H1 (cell line): ENCODE results near the gene RRBP1. TPM values are rescaled to one million over a fixed set of nuclear protein-coding genes. Genes with fewer than 3 reads are reported as not detected.

ENCODE experiments used
- CTCF ChIA-PET: fragments of 300-600 bp; sonication (Branson Sonifier 250); formaldehyde crosslinking; loops from one replicate; lab custom pipeline; 2021; ENCODE audit not compliant: partially characterized antibody; lab: Charles Lee
- POLR2A ChIA-PET: fragments of 300-600 bp; sonication (Branson Sonifier 250); formaldehyde crosslinking; loops from one replicate; lab custom pipeline; 2021; ENCODE audit warnings: inconsistent platforms; ENCODE audit not compliant: partially characterized antibody; lab: Charles Lee
- DNase-seq, 2 experiments: peaks; one replicate each; pipeline versions ENCODE4 v3.0.0 to v3.0.0-alpha.2; 2010 to 2022; ENCODE audit warnings: low spot score in 2 of 2, low read depth in 1 of 2, mixed read lengths in 1 of 2
- FAIRE-seq: peaks from 2 replicates; lab custom pipeline; 2011; peaks lifted over from hg19 to GRCh38; lab: Jason Lieb, UNC
- H2AFZ ChIP-seq: 2 replicates; pipeline ENCODE4 v1.8.1; 2012; ENCODE audit warnings: low read length, inconsistent platforms
- H2AK5ac ChIP-seq: 2 replicates; pipeline ENCODE4 v1.6.1; 2013; ENCODE audit warnings: low read depth, low read length
- H2BK120ac ChIP-seq: replicated peaks from 2 replicates; pipeline ENCODE3; 2013; ENCODE audit warnings: low read depth, low read length, inconsistent platforms
- H2BK12ac ChIP-seq: 2 replicates; pipeline ENCODE4 v1.6.1; 2013; ENCODE audit warnings: low read depth, low read length
- H2BK15ac ChIP-seq: 2 replicates; pipeline ENCODE4 v1.6.1; 2013; ENCODE audit warnings: low read length
- H2BK20ac ChIP-seq: 2 replicates; pipeline ENCODE4 v1.6.1; 2013; ENCODE audit warnings: low read length
- H2BK5ac ChIP-seq: 2 replicates; pipeline ENCODE4 v1.6.1; 2013; ENCODE audit warnings: low read depth, low read length
- H3K14ac ChIP-seq: 2 replicates; pipeline ENCODE4 v1.6.1; 2013; ENCODE audit warnings: inconsistent platforms; ENCODE audit not compliant: insufficient read length
- H3K18ac ChIP-seq: 2 replicates; pipeline ENCODE4 v1.6.1; 2013; ENCODE audit warnings: low read length; ENCODE audit errors: extremely low read depth
- H3K23ac ChIP-seq: 2 replicates; pipeline ENCODE4 v1.6.1; 2013; ENCODE audit warnings: inconsistent platforms; ENCODE audit not compliant: insufficient read length
- H3K23me2 ChIP-seq: 2 replicates; pipeline ENCODE4 v1.6.1; 2013; ENCODE audit warnings: low read depth, low read length
- H3K27ac ChIP-seq: 2 replicates; pipeline ENCODE4 v1.6.1; 2011; ENCODE audit warnings: low read depth, low read length, inconsistent platforms
- H3K27me3 ChIP-seq, 4 experiments: replicated peaks in 1 of 4; 1 replicate in 1 of 4; 2 replicates in 3 of 4; pipeline versions ENCODE4 v1.6.1 to v1.8.1; 2011 to 2013; ENCODE audit warnings: low read length in 3 of 4, mild to moderate bottlenecking in 3 of 4, inconsistent platforms in 2 of 4, mixed read lengths in 2 of 4, moderate library complexity in 1 of 4; ENCODE audit not compliant: control insufficient read depth in 3 of 4, insufficient read depth in 3 of 4; ENCODE audit errors: extremely low read depth in 1 of 4
- H3K36me3 ChIP-seq, 4 experiments: 2 replicates each; pipeline versions ENCODE4 v1.6.1 to v1.8.1; 2011 to 2013; ENCODE audit warnings: mild to moderate bottlenecking in 4 of 4, low read length in 3 of 4, moderate library complexity in 2 of 4, control low read depth in 1 of 4, inconsistent platforms in 1 of 4; ENCODE audit not compliant: insufficient read depth in 4 of 4, control insufficient read depth in 2 of 4
- H3K4ac ChIP-seq: replicated peaks from 2 replicates; pipeline ENCODE3; 2013; ENCODE audit warnings: low read length, low read depth, mixed read lengths, inconsistent platforms; ENCODE audit not compliant: insufficient read length
- H3K4me1 ChIP-seq, 4 experiments: replicated peaks in 1 of 4; 1 replicate in 1 of 4; 2 replicates in 3 of 4; pipeline versions ENCODE4 v1.6.1 to v1.8.1; 2011 to 2013; ENCODE audit warnings: low read length in 3 of 4, inconsistent platforms in 2 of 4, mixed read lengths in 1 of 4; ENCODE audit not compliant: insufficient read depth in 4 of 4, control insufficient read depth in 3 of 4
- H3K4me2 ChIP-seq, 2 experiments: 2 replicates each; pipeline versions ENCODE4 v1.6.1 to v1.8.1; 2011 to 2013; ENCODE audit warnings: low read depth in 2 of 2, low read length in 2 of 2, control low read depth in 1 of 2, inconsistent platforms in 1 of 2, mild to moderate bottlenecking in 1 of 2; ENCODE audit not compliant: insufficient read depth in 1 of 2
- H3K4me3 ChIP-seq, 4 experiments: fragments of 200-600, 300-600 bp in 1 of 4; sonication (generic), shearing (Covaris generic), sonication (Bioruptor Twin) in 1 of 4; 2 replicates each; pipeline versions ENCODE4 v1.5.1 to v1.8.1; 2011 to 2016; ENCODE audit warnings: low read length in 4 of 4, low read depth in 3 of 4, control low read depth in 2 of 4, inconsistent platforms in 2 of 4, mild to moderate bottlenecking in 2 of 4, mixed read lengths in 1 of 4, moderate library complexity in 1 of 4; ENCODE audit not compliant: insufficient read depth in 2 of 4; ENCODE audit errors: extremely low read depth in 1 of 4
- H3K56ac ChIP-seq: replicated peaks from 2 replicates; pipeline ENCODE3; 2013; ENCODE audit warnings: low read depth, mild to moderate bottlenecking, mixed read lengths, low read length, inconsistent platforms; ENCODE audit not compliant: insufficient read length
- H3K79me1 ChIP-seq: 2 replicates; pipeline ENCODE4 v1.6.1; 2013; ENCODE audit warnings: low read depth, low read length, control low read depth
- H3K79me2 ChIP-seq, 2 experiments: 2 replicates each; pipeline versions ENCODE4 v1.6.1 to v1.8.1; 2012 to 2013; ENCODE audit warnings: low read length in 2 of 2, mild to moderate bottlenecking in 2 of 2, inconsistent platforms in 1 of 2; ENCODE audit not compliant: insufficient read depth in 2 of 2, control insufficient read depth in 1 of 2
- H3K9ac ChIP-seq, 4 experiments: replicated peaks in 1 of 4; 1 replicate in 1 of 4; 2 replicates in 3 of 4; pipeline versions ENCODE4 v1.6.1 to v1.8.1; 2011 to 2013; ENCODE audit warnings: low read depth in 3 of 4, low read length in 3 of 4, control low read depth in 2 of 4, mild to moderate bottlenecking in 2 of 4, moderate library complexity in 2 of 4, inconsistent platforms in 1 of 4; ENCODE audit errors: extremely low read depth in 1 of 4
- H3K9me3 ChIP-seq, 2 experiments: 2 replicates each; pipeline versions ENCODE4 v1.6.1 to v1.8.1; 2012 to 2013; ENCODE audit warnings: mild to moderate bottlenecking in 2 of 2, moderate library complexity in 2 of 2, control low read depth in 1 of 2, inconsistent platforms in 1 of 2, low read depth in 1 of 2, low read length in 1 of 2, mixed read lengths in 1 of 2; ENCODE audit not compliant: insufficient read depth in 2 of 2
- H4K20me1 ChIP-seq, 2 experiments: replicated peaks in 1 of 2; 2 replicates each; pipeline versions ENCODE3 to v1.8.1; 2011 to 2013; ENCODE audit warnings: inconsistent platforms in 2 of 2, low read length in 2 of 2, mild to moderate bottlenecking in 1 of 2; ENCODE audit not compliant: insufficient read depth in 2 of 2, control insufficient read depth in 1 of 2
- H4K5ac ChIP-seq: 2 replicates; pipeline ENCODE4 v1.6.1; 2013; ENCODE audit warnings: low read length, low read depth, mixed read lengths, inconsistent platforms; ENCODE audit not compliant: insufficient read length
- H4K8ac ChIP-seq: 2 replicates; pipeline ENCODE4 v1.8.0; 2013; ENCODE audit warnings: mild to moderate bottlenecking, moderate library complexity, low read length, inconsistent platforms; ENCODE audit not compliant: insufficient read depth; ENCODE audit errors: extremely low read depth
- H4K91ac ChIP-seq: replicated peaks from 2 replicates; pipeline ENCODE3; 2013; ENCODE audit warnings: low read length, mixed read lengths, inconsistent platforms; ENCODE audit not compliant: insufficient read length
- BRCA1 ChIP-seq: IDR thresholded peaks from 2 replicates; pipeline ENCODE4 v1.6.1; 2012; ENCODE audit warnings: low read depth, low read length, improper control_type of control experiment
- CHD1 ChIP-seq: IDR thresholded peaks from 2 replicates; pipeline ENCODE4 v1.6.1; 2012; ENCODE audit warnings: low read depth, low read length, improper control_type of control experiment
- EP300 ChIP-seq, 2 experiments: IDR thresholded peaks; 1 replicate in 1 of 2; 2 replicates in 1 of 2; pipeline ENCODE4 v1.6.1; 2011 to 2012; ENCODE audit warnings: low read depth in 2 of 2, low read length in 2 of 2, mild to moderate bottlenecking in 2 of 2, borderline replicate concordance in 1 of 2, inconsistent platforms in 1 of 2, moderate library complexity in 1 of 2
- EZH2 ChIP-seq: fragments of 200-600 bp; sonication (generic); IDR thresholded peaks from 2 replicates; pipeline ENCODE4 v1.7.1; 2012; ENCODE audit warnings: low read depth, mild to moderate bottlenecking, moderate library complexity, low read length, inconsistent platforms; ENCODE audit not compliant: severe bottlenecking
- JUN ChIP-seq: IDR thresholded peaks from 2 replicates; pipeline ENCODE4 v1.6.1; 2011; ENCODE audit warnings: low read depth, mild to moderate bottlenecking, improper control_type of control experiment, low read length
- KDM4A ChIP-seq: IDR thresholded peaks from one replicate; pipeline ENCODE4 v1.7.1; 2012; ENCODE audit warnings: low read depth, mild to moderate bottlenecking, moderate library complexity, low read length, inconsistent platforms; ENCODE audit not compliant: severe bottlenecking
- NRF1 ChIP-seq: IDR thresholded peaks from 2 replicates; pipeline ENCODE4 v1.6.1; 2011; ENCODE audit warnings: mild to moderate bottlenecking, low read depth, low read length, improper control_type of control experiment
- PHF8 ChIP-seq: fragments of 200-600 bp; sonication (generic); conservative IDR thresholded peaks from 2 replicates; pipeline ENCODE4 v1.7.1; 2012; ENCODE audit warnings: low read depth, mild to moderate bottlenecking, inconsistent platforms, low read length, moderate library complexity
- POU5F1 ChIP-seq: IDR thresholded peaks from 2 replicates; pipeline ENCODE4 v1.6.1; 2011; ENCODE audit warnings: low read depth, mild to moderate bottlenecking, low read length, moderate library complexity
- RAD21 ChIP-seq, 2 experiments: IDR thresholded peaks in 1 of 2; conservative IDR thresholded peaks in 1 of 2; 2 replicates each; pipeline ENCODE4 v1.6.1; 2011; ENCODE audit warnings: low read depth in 2 of 2, low read length in 2 of 2, improper control_type of control experiment in 1 of 2, inconsistent platforms in 1 of 2, mild to moderate bottlenecking in 1 of 2, moderate library complexity in 1 of 2
- SP1 ChIP-seq: IDR thresholded peaks from 2 replicates; pipeline ENCODE4 v1.6.1; 2011; ENCODE audit warnings: low read depth, low read length
- SP2 ChIP-seq: IDR thresholded peaks from 2 replicates; pipeline ENCODE4 v1.6.1; 2012; ENCODE audit warnings: mild to moderate bottlenecking, low read length, inconsistent platforms
- TAF1 ChIP-seq: IDR thresholded peaks from 2 replicates; pipeline ENCODE4 v1.6.1; 2011; ENCODE audit warnings: mild to moderate bottlenecking, low read depth, low read length
- YY1 ChIP-seq: IDR thresholded peaks from 2 replicates; pipeline ENCODE4 v1.6.1; 2011; ENCODE audit warnings: low read depth, mild to moderate bottlenecking, low read length
- WGBS, 2 experiments: shearing (Covaris generic) in 1 of 2; methylation state at CpG; one replicate each; pipeline versions ENCODE4 v1.1.6 to v1.1.7; 2013 to 2015; ENCODE audit warnings: low lambda C conversion rate in 2 of 2, mixed read lengths in 2 of 2, inconsistent platforms in 1 of 2, low coverage in 1 of 2, missing lambda C conversion rate in 1 of 2; ENCODE audit not compliant: insufficient replicate concordance in 2 of 2, insufficient coverage in 1 of 2, insufficient read length in 1 of 2; ENCODE audit errors: extremely low coverage in 1 of 2, missing lambda C conversion rate in 1 of 2; 5-methylcytosine and 5-hydroxymethylcytosine counted together
- polyA plus RNA-seq, 7 experiments: library from polyadenylated mRNA; depleted of rRNA in 3 of 7; stranded (reverse) in 5 of 7; unstranded in 2 of 7; fragments of >200 nt in 5 of 7; fragments of 200-250 nt in 2 of 7; gene quantifications; 1 replicate in 5 of 7; 2 replicates in 1 of 7; 4 replicates in 1 of 7; pipeline versions ENCODE4 v1.2.1 to v1.2.3, GENCODE V29; 2011 to 2013; ENCODE audit warnings: missing spikeins in 2 of 7, mixed read lengths in 2 of 7
- total RNA-seq: library from RNA; stranded (reverse); fragmentation: NEBNext Ultra II Directional; extraction: Animal tissue kit (Norgen Biotek cat#: 25700); gene quantifications from 2 replicates; pipeline ENCODE4 v1.2.1, GENCODE V29; 2021

RRBP1 gene
- total and polyA plus RNA-seq, 2 of the 8 experiments (the other 6 are each of a cell fraction or from before 2014, with no cell fraction given), result 15.9 to 157 TPM

DNA sequence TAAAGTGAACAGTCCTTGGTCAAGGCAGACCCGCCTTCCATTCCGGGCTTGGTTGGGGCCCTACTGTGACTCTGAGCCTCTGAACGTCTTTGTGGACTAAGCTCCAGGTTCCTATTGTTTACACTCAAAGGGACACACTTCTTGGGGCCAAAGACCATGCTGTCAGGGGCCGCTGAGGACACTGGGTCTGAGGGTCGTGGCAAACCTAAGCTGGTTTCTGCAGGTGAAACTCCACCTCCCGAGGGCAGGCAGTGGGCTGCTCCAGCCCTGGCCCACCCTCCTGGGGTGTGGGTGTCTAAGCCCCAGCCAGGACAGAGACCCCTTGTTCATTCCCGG, 69.1 kb downstream of the RRBP1 start:
- FAIRE-seq, result no peak
- no peak overlapping the region for H3K9ac ChIP-seq
- CTCF ChIA-PET, result interaction anchor here (0.8 to 10.0 kb wide), 10 partner anchors 11 to 326 kb away, joined by 3 to 95 read pairs (median 3); partner anchors contain the start of gene DSTN
- TF ChIP-seq JUN (no peak), KDM4A (no peak), EP300 (IDR thresholded peaks at IDR 0.05; ENCODE audit: borderline replicate concordance in 1 of 2, low read depth in 2 of 2, low read length in 2 of 2) (no peak), NRF1 (no peak), TAF1 (no peak), SP1 (no peak), BRCA1 (no peak), YY1 (no peak), PHF8 (no peak), RAD21 (IDR thresholded peaks at IDR 0.05 in 1 of 2, conservative IDR thresholded peaks at IDR 0.05 in 1 of 2; ENCODE audit: low read depth in 2 of 2, low read length in 2 of 2) (no peak), EZH2 (no peak), CHD1 (no peak), SP2 (no peak), POU5F1 (no peak)

More for the DNA sequence above, 69.1 kb downstream of the RRBP1 start:
- Histone ChIP-seq H3K4ac (no peak overlapping the region), H2BK12ac (no peak overlapping the region), H4K5ac (no peak overlapping the region), H3K27ac (no peak overlapping the region), H3K18ac (no peak overlapping the region), H3K23ac (no peak overlapping the region), H2BK20ac (no peak overlapping the region), H4K91ac (no peak overlapping the region), H3K23me2 (no peaks in the 10 kb centered on the region), H2BK5ac (peak overlapping the region; percentile 66; the same call in 1 of the 2 replicates), H3K27me3 (no peaks in the 10 kb centered on the region), H3K4me1 (peaks cover 0 to 8% (median 1%) of the 10 kb centered on the region in 4 experiments; a peak in 3 of 7 replicates), H4K8ac (no peak overlapping the region), H4K20me1 (peaks cover 2 to 5% of the 10 kb centered on the region in 2 experiments), H3K14ac (no peak overlapping the region), H3K79me2 (no peaks in the 10 kb centered on the region), H3K79me1 (peaks cover 3% of the 10 kb centered on the region; the same call in 1 of the 2 replicates), H3K56ac (no peak overlapping the region), H3K36me3 (peaks cover 0 to 14% (median 5%) of the 10 kb centered on the region in 4 experiments; a peak in 6 of 8 replicates), H2BK15ac (no peak overlapping the region), H2AK5ac (no peak overlapping the region), H2BK120ac (no peak overlapping the region), H3K9me3 (no peaks in the 10 kb centered on the region), H3K4me2 (no peak overlapping the region), H2AFZ (no peak overlapping the region), H3K4me3 (no peak overlapping the region)
- 94% methylated on average over 7 of the region's 7 CpGs; no CpG with 5 or more reads in 1 of the 2 experiments for WGBS, 2 experiments
- no peak for DNase-seq
- POLR2A ChIA-PET, result interaction anchor here (0.6 to 1.4 kb wide), 7 partner anchors 17 to 82 kb away, joined by 3 to 7 read pairs (median 3); partner anchors contain the start of genes BFSP1, DSTN and RRBP1
